CD4-positive, CD25-positive, alpha-beta regulatory T cell (primary cell): Measurements from ENCODE around the gene FAM184B. TPM values are rescaled to one million over a fixed set of nuclear protein-coding genes. Genes with fewer than 3 reads are reported as not detected.

Experiments
- ATAC-seq, 2 donors: fragments of 150-1000 bp; cut with Tn5 transposase; one replicate each; pipeline ENCODE4 v1.10.0; 2021; ENCODE audit warnings: low read depth in 2 of 2, moderate number of reproducible peaks in 2 of 2, moderate library complexity in 1 of 2
- DNase-seq, 3 donors: peaks; one replicate each; pipeline versions ENCODE4 v3.0.0 to v3.0.0-alpha.2; 2012 to 2022; ENCODE audit warnings: mixed read lengths in 1 of 3
- H3K27ac ChIP-seq: one replicate; pipeline ENCODE4 v1.7.0; 2013; ENCODE audit warnings: mild to moderate bottlenecking, low read length; ENCODE audit not compliant: insufficient read depth, poor library complexity, severe bottlenecking
- H3K27me3 ChIP-seq: one replicate; pipeline ENCODE4 v1.7.0; 2013; ENCODE audit warnings: low read length; ENCODE audit not compliant: control insufficient read depth, insufficient read depth
- H3K36me3 ChIP-seq: one replicate; pipeline ENCODE4 v1.7.0; 2013; ENCODE audit warnings: mild to moderate bottlenecking, low read length, moderate library complexity; ENCODE audit not compliant: control insufficient read depth, insufficient read depth
- H3K4me1 ChIP-seq: 2 replicates; pipeline ENCODE4 v1.7.0; 2013; ENCODE audit warnings: mild to moderate bottlenecking, low read length; ENCODE audit not compliant: insufficient read depth, control insufficient read depth, poor library complexity, severe bottlenecking
- H3K4me3 ChIP-seq: one replicate; pipeline ENCODE4 v1.7.0; 2013; ENCODE audit warnings: low read depth, mild to moderate bottlenecking, low read length, moderate library complexity
- H3K9me3 ChIP-seq, 2 experiments: 1 replicate in 1 of 2; 2 replicates in 1 of 2; pipeline ENCODE4 v1.7.0; 2013; ENCODE audit warnings: low read length in 2 of 2, mild to moderate bottlenecking in 1 of 2, moderate library complexity in 1 of 2; ENCODE audit not compliant: control insufficient read depth in 2 of 2
- H3K27ac Mint-ChIP-seq, 3 donors: one replicate each; pipeline ENCODE4 v1.8.0; 2020 to 2022; ENCODE audit warnings: mild to moderate bottlenecking in 3 of 3, mixed read lengths in 3 of 3, moderate library complexity in 2 of 3
- H3K27me3 Mint-ChIP-seq: one replicate; pipeline ENCODE4 v1.8.0; 2022; ENCODE audit warnings: mild to moderate bottlenecking, mixed read lengths
- H3K36me3 Mint-ChIP-seq: one replicate; pipeline ENCODE4 v1.8.0; 2020; ENCODE audit warnings: mixed read lengths
- H3K4me1 Mint-ChIP-seq, 4 donors: one replicate each; pipeline ENCODE4 v1.8.0; 2020 to 2022; ENCODE audit warnings: mixed read lengths in 4 of 4, mild to moderate bottlenecking in 1 of 4
- H3K4me3 Mint-ChIP-seq, 4 donors: one replicate each; pipeline ENCODE4 v1.8.0; 2020 to 2022; ENCODE audit warnings: mild to moderate bottlenecking in 4 of 4, mixed read lengths in 4 of 4, moderate library complexity in 3 of 4
- H3K9me3 Mint-ChIP-seq, 7 donors: one replicate each; pipeline ENCODE4 v1.8.0; 2020 to 2022; ENCODE audit warnings: mixed read lengths in 7 of 7, mild to moderate bottlenecking in 3 of 7, moderate library complexity in 2 of 7
- polyA plus RNA-seq, 4 donors: library from polyadenylated mRNA; unstranded; fragments of 300-500 nt; fragmentation: Illumina TruSeq; gene quantifications; one replicate each; pipeline ENCODE4 v1.2.3, GENCODE V29; 2021
- total RNA-seq: library from RNA; stranded (reverse); gene quantifications from one replicate; pipeline ENCODE4 v1.2.3, GENCODE V29; 2022

Gene FAM184B
- total and polyA plus RNA-seq, 5 donors from 2014 or later: 0.03 TPM; not detected in 4

- no peaks in the 10 kb centered on the region for H3K27me3 ChIP-seq
- no peaks in the 10 kb centered on the region for H3K27me3 Mint-ChIP-seq
- no peaks in the 10 kb centered on the region for H3K9me3 ChIP-seq
- H3K27ac ChIP-seq: no peak overlapping the region
- no peak overlapping the region for H3K4me3 Mint-ChIP-seq
- H3K36me3 Mint-ChIP-seq: peaks cover 10% of the 10 kb centered on the region
- no peak for DNase-seq
- no peaks in the 10 kb centered on the region for H3K4me1 ChIP-seq
- no peak overlapping the region for H3K4me3 ChIP-seq
- H3K9me3 Mint-ChIP-seq: no peaks in the 10 kb centered on the region
- H3K27ac Mint-ChIP-seq: peak overlapping the region in 1 of 3 donors; percentile 20
- ATAC-seq: no peak
- peaks cover 10% of the 10 kb centered on the region for H3K36me3 ChIP-seq
- H3K4me1 Mint-ChIP-seq: peaks cover 0 to 12% (median 5%) of the 10 kb centered on the region in 4 donors
These were observed 142.3 kb downstream of the FAM184B start for GRCh38 chr4:17639136-17639535.

- Mint-ChIP-seq H3K9me3 (no peaks in the 10 kb centered on the region), H3K27ac (peak overlapping the region in 2 of 3 donors; percentile 56 to 67), H3K4me3 (no peak overlapping the region), H3K36me3 (peaks cover 17% of the 10 kb centered on the region), H3K4me1 (peaks cover 0 to 12% (median 5%) of the 10 kb centered on the region in 4 donors), H3K27me3 (no peaks in the 10 kb centered on the region)
- Histone ChIP-seq H3K27me3 (no peaks in the 10 kb centered on the region), H3K4me3 (no peak overlapping the region), H3K27ac (no peak overlapping the region), H3K9me3 (no peaks in the 10 kb centered on the region), H3K4me1 (no peaks in the 10 kb centered on the region), H3K36me3 (peaks cover 31% of the 10 kb centered on the region)
- DNase-seq (peak; percentile 57 to 68 (median 59)), ATAC-seq (peak; percentile 65 to 78)
These were observed 144.5 kb downstream of the FAM184B start for GRCh38 chr4:17636696-17637622.

GRCh38 chr4:17636341-17636695 is 145.1 kb downstream of the FAM184B start:
- Histone ChIP-seq H3K27me3 (no peaks in the 10 kb centered on the region), H3K27ac (no peak overlapping the region), H3K9me3 (no peaks in the 10 kb centered on the region), H3K4me1 (no peaks in the 10 kb centered on the region), H3K4me3 (no peak overlapping the region), H3K36me3 (peaks cover 36% of the 10 kb centered on the region)
- Mint-ChIP-seq H3K27me3 (no peaks in the 10 kb centered on the region), H3K27ac (no peak overlapping the region), H3K4me3 (no peak overlapping the region), H3K9me3 (no peaks in the 10 kb centered on the region), H3K4me1 (peaks cover 0 to 12% (median 7%) of the 10 kb centered on the region in 4 donors), H3K36me3 (peaks cover 21% of the 10 kb centered on the region)
- ATAC-seq (no peak), DNase-seq (no peak)

- H3K36me3 Mint-ChIP-seq: peaks cover 21% of the 10 kb centered on the region
- H3K27ac Mint-ChIP-seq: peak overlapping the region in 1 of 3 donors; percentile 68
- no peak for DNase-seq
- H3K27ac ChIP-seq: no peak overlapping the region
- H3K27me3 ChIP-seq: no peaks in the 10 kb centered on the region
- ATAC-seq: no peak
- H3K9me3 Mint-ChIP-seq: no peaks in the 10 kb centered on the region
- peaks cover 46% of the 10 kb centered on the region for H3K36me3 ChIP-seq
- no peaks in the 10 kb centered on the region for H3K27me3 Mint-ChIP-seq
- no peak overlapping the region for H3K4me3 Mint-ChIP-seq
- peaks cover 0 to 12% (median 7%) of the 10 kb centered on the region in 4 donors for H3K4me1 Mint-ChIP-seq
- no peaks in the 10 kb centered on the region for H3K9me3 ChIP-seq
- no peak overlapping the region for H3K4me3 ChIP-seq
- H3K4me1 ChIP-seq: no peaks in the 10 kb centered on the region
These were observed 146.4 kb downstream of the FAM184B start for GRCh38 chr4:17635056-17635455.

GRCh38 chr4:17633600-17633999 is 147.8 kb downstream of the FAM184B start:
- H3K27me3 ChIP-seq: no peaks in the 10 kb centered on the region
- no peaks in the 10 kb centered on the region for H3K4me1 ChIP-seq
- H3K4me3 ChIP-seq: no peak overlapping the region
- DNase-seq (no peak), ATAC-seq (no peak)
- no peak overlapping the region for H3K27ac ChIP-seq
- H3K9me3 ChIP-seq: no peaks in the 10 kb centered on the region
- H3K4me1 Mint-ChIP-seq: peaks cover 8 to 20% (median 14%) of the 10 kb centered on the region in 4 donors
- peaks cover 59% of the 10 kb centered on the region for H3K36me3 ChIP-seq
- no peak overlapping the region for H3K27ac Mint-ChIP-seq
- no peaks in the 10 kb centered on the region for H3K27me3 Mint-ChIP-seq
- peaks cover 26% of the 10 kb centered on the region for H3K36me3 Mint-ChIP-seq
- no peaks in the 10 kb centered on the region for H3K9me3 Mint-ChIP-seq
- no peak overlapping the region for H3K4me3 Mint-ChIP-seq

- Histone ChIP-seq H3K27ac (no peak overlapping the region), H3K36me3 (peaks cover 89% of the 10 kb centered on the region), H3K4me1 (no peaks in the 10 kb centered on the region), H3K9me3 (no peaks in the 10 kb centered on the region), H3K4me3 (no peak overlapping the region), H3K27me3 (no peaks in the 10 kb centered on the region)
- DNase-seq: no peak
- no peaks in the 10 kb centered on the region for H3K27me3 Mint-ChIP-seq
- H3K4me1 Mint-ChIP-seq: peaks cover 14 to 25% (median 14%) of the 10 kb centered on the region in 4 donors
- ATAC-seq: no peak
- no peak overlapping the region for H3K4me3 Mint-ChIP-seq
- peaks cover 49% of the 10 kb centered on the region for H3K36me3 Mint-ChIP-seq
- H3K9me3 Mint-ChIP-seq: no peaks in the 10 kb centered on the region
- no peak overlapping the region for H3K27ac Mint-ChIP-seq
These were observed 151.2 kb downstream of the FAM184B start for GRCh38 chr4:17630228-17630627.

GRCh38 chr4:17624821-17625220 is 156.6 kb downstream of the FAM184B start:
- Mint-ChIP-seq H3K27ac (peak overlapping the region in 1 of 3 donors; percentile 73), H3K36me3 (peaks cover 57% of the 10 kb centered on the region), H3K27me3 (no peaks in the 10 kb centered on the region), H3K4me3 (no peak overlapping the region), H3K9me3 (no peaks in the 10 kb centered on the region), H3K4me1 (peaks cover 7 to 49% (median 30%) of the 10 kb centered on the region in 4 donors)
- DNase-seq (no peak), ATAC-seq (no peak)
- no peak overlapping the region for H3K27ac ChIP-seq
- no peaks in the 10 kb centered on the region for H3K9me3 ChIP-seq
- no peak overlapping the region for H3K4me3 ChIP-seq
- H3K36me3 ChIP-seq: peaks cover 96% of the 10 kb centered on the region
- no peaks in the 10 kb centered on the region for H3K4me1 ChIP-seq
- no peaks in the 10 kb centered on the region for H3K27me3 ChIP-seq
